COLO668 (cell line): Measurements from ENCODE around the gene AURKAIP1.

ENCODE experiments used
- DNase-seq: peaks from one replicate; lab custom pipeline; 2025; ENCODE audit not compliant: unreplicated experiment; lab: John Stamatoyannopoulos, UW

Gene AURKAIP1

GRCh38 chr1:1335283-1335682, 39.7 kb downstream of the AURKAIP1 start:
- DNase-seq, result no peak

DNA sequence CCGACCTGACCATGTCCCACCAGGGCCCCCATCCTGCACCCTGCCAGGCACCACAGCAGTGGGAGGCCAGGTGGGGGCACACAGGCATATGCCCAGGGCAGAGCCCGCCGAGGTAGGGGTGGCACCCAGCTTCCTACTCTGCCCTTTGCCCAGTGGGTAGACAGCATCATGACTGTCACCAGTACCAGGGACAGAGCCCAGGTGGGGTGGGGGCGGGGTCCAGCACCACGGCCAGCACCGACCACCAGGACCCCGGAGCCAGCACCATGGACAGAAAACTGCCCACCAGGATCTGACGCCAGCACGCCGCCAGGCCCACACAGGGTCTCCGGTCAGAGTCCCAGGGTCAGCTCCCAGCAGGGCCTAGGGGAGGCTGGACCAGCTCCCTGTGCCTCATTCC, 40.2 kb downstream of the AURKAIP1 start:
- no peak for DNase-seq

DNA sequence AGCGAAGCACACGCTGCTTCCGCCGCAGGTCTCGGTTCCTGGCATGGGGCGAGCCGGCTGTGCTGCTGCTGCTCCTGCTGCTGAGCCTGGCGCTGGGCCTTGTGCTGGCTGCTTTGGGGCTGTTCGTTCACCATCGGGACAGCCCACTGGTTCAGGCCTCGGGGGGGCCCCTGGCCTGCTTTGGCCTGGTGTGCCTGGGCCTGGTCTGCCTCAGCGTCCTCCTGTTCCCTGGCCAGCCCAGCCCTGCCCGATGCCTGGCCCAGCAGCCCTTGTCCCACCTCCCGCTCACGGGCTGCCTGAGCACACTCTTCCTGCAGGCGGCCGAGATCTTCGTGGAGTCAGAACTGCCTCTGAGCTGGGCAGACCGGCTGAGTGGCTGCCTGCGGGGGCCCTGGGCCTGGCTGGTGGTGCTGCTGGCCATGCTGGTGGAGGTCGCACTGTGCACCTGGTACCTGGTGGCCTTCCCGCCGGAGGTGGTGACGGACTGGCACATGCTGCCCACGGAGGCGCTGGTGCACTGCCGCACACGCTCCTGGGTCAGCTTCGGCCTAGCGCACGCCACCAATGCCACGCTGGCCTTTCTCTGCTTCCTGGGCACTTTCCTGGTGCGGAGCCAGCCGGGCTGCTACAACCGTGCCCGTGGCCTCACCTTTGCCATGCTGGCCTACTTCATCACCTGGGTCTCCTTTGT, 41.3 kb downstream of the AURKAIP1 start:
- DNase-seq, result no peak

DNA sequence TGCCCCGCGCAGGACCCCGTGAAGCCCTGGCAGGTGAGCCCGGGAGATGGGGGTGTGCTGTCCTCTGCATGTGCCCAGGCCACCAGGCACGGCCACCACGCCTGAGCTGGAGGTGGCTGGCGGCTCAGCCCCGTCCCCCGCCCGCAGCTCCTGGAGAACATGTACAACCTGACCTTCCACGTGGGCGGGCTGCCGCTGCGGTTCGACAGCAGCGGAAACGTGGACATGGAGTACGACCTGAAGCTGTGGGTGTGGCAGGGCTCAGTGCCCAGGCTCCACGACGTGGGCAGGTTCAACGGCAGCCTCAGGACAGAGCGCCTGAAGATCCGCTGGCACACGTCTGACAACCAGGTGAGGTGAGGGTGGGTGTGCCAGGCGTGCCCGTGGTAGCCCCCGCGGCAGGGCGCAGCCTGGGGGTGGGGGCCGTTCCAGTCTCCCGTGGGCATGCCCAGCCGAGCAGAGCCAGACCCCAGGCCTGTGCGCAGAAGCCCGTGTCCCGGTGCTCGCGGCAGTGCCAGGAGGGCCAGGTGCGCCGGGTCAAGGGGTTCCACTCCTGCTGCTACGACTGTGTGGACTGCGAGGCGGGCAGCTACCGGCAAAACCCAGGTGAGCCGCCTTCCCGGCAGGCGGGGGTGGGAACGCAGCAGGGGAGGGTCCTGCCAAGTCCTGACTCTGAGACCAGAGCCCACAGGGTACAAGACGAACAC, 42.1 kb downstream of the AURKAIP1 start:
- DNase-seq, result peak; percentile 67

- DNase-seq, result peak; percentile 83
These were observed 42.8 kb downstream of the AURKAIP1 start for GRCh38 chr1:1332031-1332755.

DNA sequence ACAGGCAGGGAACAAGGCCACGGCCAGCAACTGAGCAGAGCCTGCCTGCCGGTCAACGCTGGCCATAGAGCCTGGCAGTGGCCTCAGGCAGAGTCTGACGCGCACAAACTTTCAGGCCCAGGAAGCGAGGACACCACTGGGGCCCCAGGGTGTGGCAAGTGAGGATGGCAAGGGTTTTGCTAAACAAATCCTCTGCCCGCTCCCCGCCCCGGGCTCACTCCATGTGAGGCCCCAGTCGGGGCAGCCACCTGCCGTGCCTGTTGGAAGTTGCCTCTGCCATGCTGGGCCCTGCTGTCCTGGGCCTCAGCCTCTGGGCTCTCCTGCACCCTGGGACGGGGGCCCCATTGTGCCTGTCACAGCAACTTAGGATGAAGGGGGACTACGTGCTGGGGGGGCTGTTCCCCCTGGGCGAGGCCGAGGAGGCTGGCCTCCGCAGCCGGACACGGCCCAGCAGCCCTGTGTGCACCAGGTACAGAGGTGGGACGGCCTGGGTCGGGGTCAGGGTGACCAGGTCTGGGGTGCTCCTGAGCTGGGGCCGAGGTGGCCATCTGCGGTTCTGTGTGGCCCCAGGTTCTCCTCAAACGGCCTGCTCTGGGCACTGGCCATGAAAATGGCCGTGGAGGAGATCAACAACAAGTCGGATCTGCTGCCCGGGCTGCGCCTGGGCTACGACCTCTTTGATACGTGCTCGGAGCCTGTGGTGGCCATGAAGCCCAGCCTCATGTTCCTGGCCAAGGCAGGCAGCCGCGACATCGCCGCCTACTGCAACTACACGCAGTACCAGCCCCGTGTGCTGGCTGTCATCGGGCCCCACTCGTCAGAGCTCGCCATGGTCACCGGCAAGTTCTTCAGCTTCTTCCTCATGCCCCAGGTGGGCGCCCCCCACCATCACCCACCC, 43.7 kb downstream of the AURKAIP1 start, which contains the start of gene TAS1R3:
Gene TAS1R3, plus strand, starts transcription at position 213 of the 898 bp plus-strand sequence. Its CDS starts 66 bp downstream, at position 279.
- peak; percentile 97 for DNase-seq

DNA sequence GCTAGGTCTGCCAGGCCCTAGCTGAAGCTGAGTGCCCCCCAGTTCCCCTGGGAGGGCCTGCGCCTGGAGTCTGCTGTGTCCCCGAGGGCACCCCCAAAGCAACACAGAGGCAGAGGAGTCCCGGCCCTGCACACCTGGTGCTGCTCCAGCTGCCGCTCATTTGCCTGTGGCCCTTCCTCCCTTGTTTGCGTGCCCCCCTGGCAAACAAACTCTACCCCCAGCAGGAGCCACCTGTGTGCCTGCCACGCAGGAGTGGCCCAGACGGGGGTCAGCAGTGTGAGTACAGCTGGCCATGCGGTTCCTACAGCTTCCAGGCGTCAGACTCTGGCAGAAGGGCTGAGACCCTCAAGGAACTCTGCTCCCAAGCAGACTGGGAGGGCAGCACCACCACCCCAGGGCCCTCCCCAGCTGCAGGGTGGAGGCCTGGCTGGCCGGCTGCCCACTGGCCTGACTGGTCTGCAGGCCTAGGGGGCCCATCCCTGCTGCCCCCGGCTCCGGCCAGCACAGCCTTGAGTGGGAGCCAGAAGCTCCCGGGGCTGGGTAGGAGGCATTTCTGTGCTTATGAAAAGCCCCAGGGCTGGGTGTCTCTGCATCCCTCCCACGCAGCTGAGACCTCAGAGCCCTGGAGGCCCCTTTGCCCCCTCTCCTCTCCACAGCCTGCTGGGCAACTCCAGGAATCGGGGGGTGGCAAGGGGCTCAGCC, 44.5 kb downstream of the AURKAIP1 start:
- DNase-seq, result peak; percentile 90

DNA sequence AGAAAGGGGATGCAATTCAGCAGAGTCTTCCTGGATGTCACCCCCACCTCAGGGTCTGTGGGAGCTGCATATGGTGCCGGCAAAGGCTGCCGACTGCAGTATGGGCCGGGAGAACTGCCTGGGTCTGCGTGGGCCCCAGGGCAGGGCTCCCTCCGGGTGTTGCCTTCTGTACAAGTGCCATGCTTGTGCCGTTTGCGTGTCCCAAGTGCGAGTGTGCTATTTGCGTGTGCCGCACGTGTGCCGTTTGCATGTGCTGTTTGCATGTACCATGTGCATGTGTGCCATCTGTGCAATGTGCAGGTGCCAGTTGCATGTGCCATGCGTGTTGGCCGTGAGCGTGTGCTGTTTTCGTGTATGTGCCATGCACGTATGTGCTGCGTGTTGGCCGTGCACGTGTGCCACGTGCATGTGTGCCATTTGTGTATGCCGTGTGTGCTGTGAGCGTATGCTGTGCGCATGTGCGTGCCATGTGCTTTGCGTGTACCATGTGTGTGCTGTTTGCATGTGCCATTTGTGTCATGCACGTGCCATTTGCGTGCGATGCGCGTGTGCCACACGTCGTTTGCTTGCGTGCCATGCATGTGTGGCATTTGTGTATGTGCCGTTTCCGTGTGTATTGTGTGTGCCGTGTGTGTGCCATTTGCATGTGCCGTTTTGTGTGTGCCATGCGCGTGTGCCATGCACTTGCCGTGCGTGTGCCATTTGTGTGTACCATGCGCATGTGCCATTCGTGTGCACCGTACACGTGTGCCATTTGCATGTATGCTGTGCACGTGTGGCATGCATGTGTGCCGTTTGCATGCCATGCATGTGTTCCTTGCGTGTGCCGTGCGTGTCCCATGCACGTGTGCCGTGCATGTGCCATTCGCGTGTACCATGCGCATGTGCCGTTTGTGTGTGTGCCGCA, 45.5 kb downstream of the AURKAIP1 start:
- DNase-seq, result no peak

DNA sequence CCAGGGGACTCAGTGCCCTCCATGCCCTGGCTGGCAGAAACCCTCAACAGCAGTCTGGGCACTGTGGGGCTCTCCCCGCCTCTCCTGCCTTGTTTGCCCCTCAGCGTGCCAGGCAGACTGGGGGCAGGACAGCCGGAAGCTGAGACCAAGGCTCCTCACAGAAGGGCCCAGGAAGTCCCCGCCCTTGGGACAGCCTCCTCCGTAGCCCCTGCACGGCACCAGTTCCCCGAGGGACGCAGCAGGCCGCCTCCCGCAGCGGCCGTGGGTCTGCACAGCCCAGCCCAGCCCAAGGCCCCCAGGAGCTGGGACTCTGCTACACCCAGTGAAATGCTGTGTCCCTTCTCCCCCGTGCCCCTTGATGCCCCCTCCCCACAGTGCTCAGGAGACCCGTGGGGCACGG, 46.8 kb downstream of the AURKAIP1 start:
- no peak for DNase-seq

- no peak for DNase-seq
These were observed 47.7 kb downstream of the AURKAIP1 start for GRCh38 chr1:1327291-1327690.

DNA sequence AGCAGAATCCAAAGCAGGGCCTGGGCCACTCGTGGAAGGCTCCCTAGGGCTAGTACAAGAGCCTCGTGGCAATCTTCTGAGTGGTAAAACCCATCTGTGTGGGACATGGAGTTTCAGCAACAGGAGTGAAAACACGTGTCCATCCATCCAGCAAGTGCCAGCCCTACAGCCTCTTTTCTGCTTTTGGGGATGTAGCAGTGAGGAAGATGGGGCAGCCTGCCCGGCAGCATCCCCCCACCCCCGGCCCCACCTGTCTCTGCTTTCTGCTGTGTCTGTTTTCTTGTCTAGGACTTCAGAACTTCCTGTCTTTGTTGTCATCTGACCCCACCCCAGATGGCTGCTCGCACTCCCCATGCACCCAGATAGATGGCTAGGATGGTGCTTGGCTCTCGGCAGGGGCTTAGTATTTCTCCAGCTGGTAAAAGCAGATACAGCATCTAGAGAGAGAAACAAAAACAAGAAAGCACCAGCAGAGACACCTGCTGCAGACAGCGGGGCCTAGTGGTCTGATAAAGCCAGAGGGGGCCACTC, 48.9 kb downstream of the AURKAIP1 start:
- no peak for DNase-seq

DNA sequence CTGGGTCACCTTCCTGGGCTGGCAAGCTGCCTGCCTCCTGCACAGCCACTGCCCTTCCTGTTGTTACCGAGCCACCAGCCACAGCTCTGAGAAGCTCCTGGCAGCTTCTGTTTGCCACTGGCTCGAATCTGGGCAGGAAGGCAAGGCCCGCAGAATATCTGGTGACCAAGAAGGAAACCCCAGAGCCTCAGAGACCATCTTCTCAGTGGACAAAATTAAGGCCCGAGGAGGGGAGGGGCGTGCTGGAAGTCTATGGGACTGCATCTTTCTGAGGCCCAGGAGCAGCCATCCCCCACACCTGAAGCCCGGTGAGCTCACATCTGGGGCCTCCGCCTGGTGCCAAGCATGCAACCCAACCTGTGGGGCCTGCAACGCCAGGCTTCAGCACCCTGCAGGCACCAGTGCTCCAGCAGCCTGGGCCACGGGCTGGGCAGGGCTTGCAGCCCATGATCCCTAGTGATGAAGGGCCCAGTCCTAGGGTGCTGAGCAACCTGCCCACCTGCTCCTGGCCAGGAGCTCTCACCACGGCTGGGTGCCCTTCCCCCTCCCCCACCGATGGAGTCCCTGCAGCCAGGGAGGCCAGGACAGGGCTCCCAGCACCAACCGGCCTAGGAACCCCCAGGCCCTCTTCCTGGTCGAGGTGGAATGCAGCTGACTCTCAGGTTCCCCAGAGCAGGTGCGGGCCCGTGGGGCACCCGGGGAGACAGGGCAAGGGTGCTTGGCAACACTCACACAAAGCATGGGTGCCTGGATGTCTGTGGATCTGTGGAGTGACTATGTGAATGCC, 49.5 kb downstream of the AURKAIP1 start:
- DNase-seq, result peak; percentile 92

DNA sequence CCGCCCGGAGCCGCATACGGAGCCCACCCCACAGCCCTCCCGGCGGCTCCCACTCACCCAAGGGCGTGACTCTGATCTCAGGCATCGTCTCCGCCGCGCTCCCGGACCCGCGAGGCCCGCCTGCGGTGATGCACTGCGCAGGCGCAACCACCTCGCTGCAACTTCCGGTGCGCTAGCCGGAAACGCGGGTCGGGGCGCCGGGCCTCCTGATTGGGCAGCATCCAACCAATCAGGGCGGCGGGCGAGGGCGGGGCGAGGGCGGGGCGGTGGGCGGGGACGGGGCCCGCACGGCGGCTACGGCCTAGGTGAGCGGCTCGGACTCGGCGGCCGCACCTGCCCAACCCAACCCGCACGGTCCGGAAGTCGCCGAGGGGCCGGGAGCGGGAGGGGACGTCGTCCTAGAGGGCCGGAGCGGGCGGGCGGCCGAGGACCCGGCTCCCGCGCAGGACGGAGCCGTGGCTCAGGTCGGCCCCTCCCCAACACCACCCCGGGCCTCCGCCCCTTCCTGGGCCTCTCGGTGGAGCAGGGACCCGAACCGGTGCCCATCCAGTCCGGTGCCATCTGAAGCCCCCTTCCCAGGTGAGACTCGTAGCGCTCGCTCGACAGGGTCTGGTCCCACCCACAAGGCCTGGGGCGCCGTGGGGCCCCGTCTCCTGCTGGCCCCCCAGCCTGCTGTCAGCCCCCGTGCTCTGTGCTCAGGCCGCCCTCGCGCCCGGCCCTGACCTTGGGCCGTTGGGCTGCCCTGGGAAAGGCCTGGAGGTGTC, 50.3 kb downstream of the AURKAIP1 start, which contains the start of the genes CPTP and INTS11:
Gene CPTP, plus strand, starts transcription at position 279 of the 764 bp plus-strand sequence. CDS start 2,109 bp downstream, outside the sequence.
Gene INTS11, minus strand, starts transcription at position 137 of the 764 bp plus-strand sequence. Its CDS starts 52 bp downstream, at position 85.
- peak; percentile 99 for DNase-seq

DNA sequence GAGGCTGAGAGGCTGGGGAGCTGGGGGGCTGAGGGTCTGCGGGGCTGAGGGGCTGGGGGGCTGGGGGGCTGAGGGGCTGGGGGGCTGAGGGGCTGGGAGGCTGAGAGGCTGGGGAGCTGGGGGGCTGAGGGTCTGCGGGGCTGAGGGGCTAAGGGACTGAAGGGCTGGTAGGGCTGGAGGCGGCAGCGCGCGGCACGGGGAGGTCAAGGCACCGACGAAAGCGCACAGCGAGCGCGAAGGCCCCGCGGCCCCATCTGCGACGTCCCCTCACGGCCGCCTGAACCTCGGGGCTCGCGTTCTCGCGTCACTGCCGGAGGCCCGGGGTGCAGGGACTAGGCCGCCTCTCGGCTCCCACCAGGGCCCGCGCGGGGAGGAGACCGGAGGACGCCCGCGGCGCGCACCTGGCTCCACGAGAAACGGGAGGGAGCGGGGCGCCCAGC, 50.9 kb downstream of the AURKAIP1 start:
- DNase-seq, result no peak
